ENCODE data around the gene MAPK13. TPM values are rescaled to one million over a fixed set of nuclear protein-coding genes. Genes with fewer than 3 reads are reported as not detected.
A peak's percentile ranks its signal among the peaks of the same experiment; 100 is the strongest.
"Not testable (repeated sequence)": the region's sequence is repeated elsewhere in the genome, so short reads cannot be mapped to it uniquely, and the experiment has no call there.

Gene MAPK13
- total RNA-seq: 10 to 100 TPM; 38.2 to 45.6 (median 44.1) TPM
- total RNA-seq (2013): 21.3 TPM
- total RNA-seq: 25.1 to 74.2 (median 52.4) reads per million in 29 experiments

DNA sequence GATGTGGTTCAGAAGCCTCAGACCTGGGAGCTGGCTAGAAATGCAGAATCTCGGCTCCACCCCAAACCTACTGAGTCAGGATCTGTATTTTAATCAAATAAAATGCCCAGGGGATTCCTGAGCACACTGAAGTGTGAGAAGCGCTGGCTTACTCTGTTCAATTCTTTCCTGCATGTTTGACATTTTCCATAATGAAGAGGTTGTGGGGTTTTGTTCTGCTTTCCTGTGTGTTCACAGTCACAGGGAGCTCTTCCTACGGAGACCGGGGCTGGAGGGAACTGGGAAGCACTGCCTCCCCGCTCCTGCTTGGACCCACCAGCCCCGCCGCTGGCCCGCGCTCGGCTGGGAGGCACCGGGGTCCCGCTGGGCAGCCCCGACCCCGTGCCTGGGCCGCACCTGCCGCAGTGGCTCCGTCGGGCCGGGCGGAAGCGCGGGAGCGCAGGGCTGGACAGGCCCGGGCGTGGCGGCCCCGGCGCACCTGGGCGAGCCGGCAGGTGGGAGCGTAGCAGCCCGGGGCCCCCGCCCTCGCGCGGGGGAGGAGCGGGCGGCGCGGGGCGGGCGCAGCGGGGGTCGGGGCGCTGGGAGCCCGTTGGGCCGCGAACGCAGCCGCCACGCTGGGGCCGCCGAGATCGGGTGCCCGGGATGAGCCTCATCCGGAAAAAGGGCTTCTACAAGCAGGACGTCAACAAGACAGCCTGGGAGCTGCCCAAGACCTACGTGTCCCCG lies at the start of gene MAPK13:
Gene MAPK13 (plus strand): TSS at position 573 of the 726 bp plus-strand sequence. CDS start 70 bp downstream, at position 643.
- DNase-seq (peak in 13 of 35 experiments; percentile 9 to 43 (median 27)), ATAC-seq (replicated peaks in 1 of 4) (peak; percentile 45 to 61 (median 56))
- Histone ChIP-seq H3K27ac (ENCODE audit: low read length) (peak within 1 kb of the TSS; percentile 79), H3K4me3 (ENCODE audit: control insufficient read depth in 1 of 2, extremely low read depth in 1 of 2, low read length in 1 of 2) (peak within 1 kb of the TSS; percentile 40 to 62), H3K9me3 (no peaks in the 10 kb centered on the region), H3K27me3 (replicated peaks in 1 of 2; ENCODE audit: control insufficient read depth in 2 of 2, extremely low read depth in 1 of 2, insufficient read depth in 2 of 2, low read length in 1 of 2) (no peaks in the 10 kb centered on the region), H3K4me1 (ENCODE audit: control insufficient read depth in 1 of 2, extremely low read depth in 1 of 2, insufficient read depth in 2 of 2, low read length in 2 of 2) (peaks cover 13 to 63% of the 10 kb centered on the region in 2 experiments), H3K36me3 (ENCODE audit: control insufficient read depth in 2 of 2, extremely low read depth in 1 of 2, insufficient read depth in 1 of 2, low read length in 1 of 2) (peaks cover 0 to 7% of the 10 kb centered on the region in 2 donors)
- H3K9me3 Mint-ChIP-seq: no peaks in the 10 kb centered on the region
- ChIA-PET CTCF (interaction anchor here in 1 of 2 donors (1.9 to 3.3 kb wide), 2 partner anchors 10 to 101 kb away, joined by 12 to 25 read pairs; partner anchors contain the start of gene MAPK14), POLR2A (interaction anchor here in 1 of 2 donors (0.6 kb wide), 1 partner anchor 22 kb away, joined by 4 read pairs; no protein-coding TSS in a partner anchor)
- peaks cover 56 to 73% (median 59%) of the 10 kb centered on the region in 3 donors for H3K4me1 Mint-ChIP-seq
- H3K27ac Mint-ChIP-seq: peak within 1 kb of the TSS; percentile 94
- H3K27me3 Mint-ChIP-seq: no peaks in the 10 kb centered on the region
- H3K4me3 Mint-ChIP-seq: peak within 1 kb of the TSS; percentile 81 to 89 (median 83)
- H3K36me3 Mint-ChIP-seq: peaks cover 14% of the 10 kb centered on the region
- 2% methylated on average over 49 of the region's 59 CpGs for WGBS (ENCODE audit: insufficient coverage)

DNA sequence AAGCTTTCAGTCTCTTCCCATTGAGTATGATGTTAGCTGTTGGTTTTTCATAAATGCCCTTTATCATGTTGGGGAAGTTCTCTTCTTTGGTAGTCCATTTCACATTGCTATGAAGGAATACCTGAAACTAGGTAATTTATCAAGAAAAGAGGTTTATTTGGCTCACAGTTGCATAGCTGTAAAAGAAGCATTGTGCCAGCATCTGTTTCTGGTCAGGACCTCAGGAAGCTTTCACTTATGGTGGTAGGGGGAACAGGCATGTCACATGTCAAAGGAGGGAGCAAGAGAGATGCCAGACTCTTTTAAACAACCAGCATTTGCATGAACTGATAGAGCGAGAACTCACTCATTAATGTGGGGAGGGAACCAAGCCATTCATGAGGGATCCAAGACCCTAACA lies 48.0 kb upstream of the MAPK13 start:
- H3K27me3 ChIP-seq (replicated peaks in 1 of 2; ENCODE audit: control insufficient read depth in 2 of 2, extremely low read depth in 1 of 2, insufficient read depth in 2 of 2, low read length in 1 of 2): no peaks in the 10 kb centered on the region
- H3K27ac ChIP-seq (ENCODE audit: low read length): no peak overlapping the region
- Mint-ChIP-seq H3K27me3 (no peaks in the 10 kb centered on the region), H3K9me3 (no peaks in the 10 kb centered on the region), H3K4me3 (no peak overlapping the region), H3K36me3 (peaks cover 77% of the 10 kb centered on the region), H3K27ac (peak overlapping the region in 1 of 2 donors; percentile 3), H3K4me1 (peaks cover 0 to 12% (median 5%) of the 10 kb centered on the region in 3 donors)
- H3K4me3 ChIP-seq (ENCODE audit: control insufficient read depth in 1 of 2, extremely low read depth in 1 of 2, low read length in 1 of 2): no peak overlapping the region
- WGBS (ENCODE audit: insufficient coverage): no CpG with 5 or more reads among the region's 1 CpG
- no peak for ATAC-seq (replicated peaks in 1 of 4)
- no peak for DNase-seq
- H3K36me3 ChIP-seq (ENCODE audit: control insufficient read depth in 2 of 2, extremely low read depth in 1 of 2, insufficient read depth in 1 of 2, low read length in 1 of 2): peaks cover 7 to 63% of the 10 kb centered on the region in 2 donors
- H3K4me1 ChIP-seq (ENCODE audit: control insufficient read depth in 1 of 2, extremely low read depth in 1 of 2, insufficient read depth in 2 of 2, low read length in 2 of 2): no peaks in the 10 kb centered on the region
- ChIA-PET CTCF (interaction anchor here in 1 of 2 donors (0.6 kb wide), 1 partner anchor 113 kb away, joined by 5 read pairs; no protein-coding TSS in a partner anchor), POLR2A (interaction anchor here in 1 of 2 donors (0.7 kb wide), 1 partner anchor 10 kb away, joined by 4 read pairs; no protein-coding TSS in a partner anchor)
- H3K9me3 ChIP-seq: peaks cover 6% of the 10 kb centered on the region

GRCh38 chr6:36083446-36083845 lies 46.9 kb upstream of the MAPK13 start:
- DNase-seq: no peak
- Histone ChIP-seq H3K27ac (ENCODE audit: low read length) (no peak overlapping the region), H3K36me3 (ENCODE audit: control insufficient read depth in 2 of 2, extremely low read depth in 1 of 2, insufficient read depth in 1 of 2, low read length in 1 of 2) (peaks cover 7 to 52% of the 10 kb centered on the region in 2 donors), H3K4me1 (ENCODE audit: control insufficient read depth in 1 of 2, extremely low read depth in 1 of 2, insufficient read depth in 2 of 2, low read length in 2 of 2) (no peaks in the 10 kb centered on the region), H3K9me3 (peaks cover 6% of the 10 kb centered on the region), H3K27me3 (replicated peaks in 1 of 2; ENCODE audit: control insufficient read depth in 2 of 2, extremely low read depth in 1 of 2, insufficient read depth in 2 of 2, low read length in 1 of 2) (no peaks in the 10 kb centered on the region), H3K4me3 (ENCODE audit: control insufficient read depth in 1 of 2, extremely low read depth in 1 of 2, low read length in 1 of 2) (no peak overlapping the region)
- 100% methylated on average over 1 of the region's 3 CpGs for WGBS (ENCODE audit: insufficient coverage)
- ChIA-PET POLR2A (no interaction called here), CTCF (no interaction called here)
- H3K27me3 Mint-ChIP-seq: no peaks in the 10 kb centered on the region
- H3K4me1 Mint-ChIP-seq: peaks cover 0 to 12% (median 5%) of the 10 kb centered on the region in 3 donors
- no peak for ATAC-seq (replicated peaks in 1 of 4)
- H3K36me3 Mint-ChIP-seq: peaks cover 77% of the 10 kb centered on the region
- H3K4me3 Mint-ChIP-seq: no peak overlapping the region
- no peaks in the 10 kb centered on the region for H3K9me3 Mint-ChIP-seq
- no peak overlapping the region for H3K27ac Mint-ChIP-seq

- ATAC-seq (replicated peaks in 1 of 4); H3K4me3 Mint-ChIP-seq; H3K9me3 Mint-ChIP-seq; H3K27me3 Mint-ChIP-seq; H3K9me3 ChIP-seq; H3K4me3 ChIP-seq (ENCODE audit: control insufficient read depth in 1 of 2, extremely low read depth in 1 of 2, low read length in 1 of 2); H3K4me1 Mint-ChIP-seq; DNase-seq; POLR2A ChIA-PET; CTCF ChIA-PET; H3K27me3 ChIP-seq (replicated peaks in 1 of 2; ENCODE audit: control insufficient read depth in 2 of 2, extremely low read depth in 1 of 2, insufficient read depth in 2 of 2, low read length in 1 of 2); H3K4me1 ChIP-seq (ENCODE audit: control insufficient read depth in 1 of 2, extremely low read depth in 1 of 2, insufficient read depth in 2 of 2, low read length in 2 of 2); H3K27ac ChIP-seq (ENCODE audit: low read length): not testable (repeated sequence)
- WGBS (ENCODE audit: insufficient coverage): 94% methylated on average over 2 of the region's 5 CpGs
- Mint-ChIP-seq H3K36me3 (peaks cover 49% of the 10 kb centered on the region), H3K27ac (peak overlapping the region in 1 of 2 donors; percentile 79)
- H3K36me3 ChIP-seq (ENCODE audit: control insufficient read depth in 2 of 2, extremely low read depth in 1 of 2, insufficient read depth in 1 of 2, low read length in 1 of 2): peaks cover 6 to 15% of the 10 kb centered on the region in 2 donors
Measured at GRCh38 chr6:36088204-36088603, 42.1 kb upstream of the MAPK13 start.

DNA sequence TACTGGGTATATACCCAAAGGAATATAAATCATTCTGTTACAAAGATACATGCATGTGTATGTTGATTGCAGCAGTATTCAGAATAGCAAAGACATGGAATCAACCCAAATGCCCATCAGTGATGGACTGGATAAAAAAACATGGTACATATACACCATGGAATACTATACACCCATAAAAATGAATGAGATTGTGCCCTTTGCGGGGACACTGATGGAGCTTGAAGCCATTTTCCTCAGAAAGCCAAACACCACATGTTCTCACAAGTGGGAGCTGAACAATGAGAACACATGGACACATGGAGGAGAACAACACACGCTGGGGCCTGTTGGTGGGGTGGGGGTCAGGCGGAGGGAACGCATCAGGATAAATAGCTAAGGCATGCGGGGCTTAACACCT lies 41.3 kb upstream of the MAPK13 start:
- WGBS (ENCODE audit: insufficient coverage): no CpG with 5 or more reads among the region's 5 CpGs
- Histone ChIP-seq H3K4me1 (ENCODE audit: control insufficient read depth in 1 of 2, extremely low read depth in 1 of 2, insufficient read depth in 2 of 2, low read length in 2 of 2) (no peaks in the 10 kb centered on the region), H3K27me3 (replicated peaks in 1 of 2; ENCODE audit: control insufficient read depth in 2 of 2, extremely low read depth in 1 of 2, insufficient read depth in 2 of 2, low read length in 1 of 2) (no peaks in the 10 kb centered on the region), H3K27ac (ENCODE audit: low read length) (no peak overlapping the region), H3K4me3 (ENCODE audit: control insufficient read depth in 1 of 2, extremely low read depth in 1 of 2, low read length in 1 of 2) (no peak overlapping the region), H3K36me3 (ENCODE audit: control insufficient read depth in 2 of 2, extremely low read depth in 1 of 2, insufficient read depth in 1 of 2, low read length in 1 of 2) (peaks cover 0 to 8% of the 10 kb centered on the region in 2 donors), H3K9me3 (no peaks in the 10 kb centered on the region)
- Mint-ChIP-seq H3K27me3 (no peaks in the 10 kb centered on the region), H3K4me3 (no peak overlapping the region), H3K27ac (no peak overlapping the region), H3K36me3 (peaks cover 44% of the 10 kb centered on the region), H3K9me3 (no peaks in the 10 kb centered on the region), H3K4me1 (peaks cover 3 to 6% (median 5%) of the 10 kb centered on the region in 3 donors)
- ATAC-seq (replicated peaks in 1 of 4) (no peak), DNase-seq (no peak)
- CTCF ChIA-PET: interaction anchor here (0.6 to 1.2 kb wide), 3 partner anchors 14 to 282 kb away, joined by 3 to 5 read pairs (median 4); no protein-coding TSS in a partner anchor
- POLR2A ChIA-PET: no interaction called here

DNA sequence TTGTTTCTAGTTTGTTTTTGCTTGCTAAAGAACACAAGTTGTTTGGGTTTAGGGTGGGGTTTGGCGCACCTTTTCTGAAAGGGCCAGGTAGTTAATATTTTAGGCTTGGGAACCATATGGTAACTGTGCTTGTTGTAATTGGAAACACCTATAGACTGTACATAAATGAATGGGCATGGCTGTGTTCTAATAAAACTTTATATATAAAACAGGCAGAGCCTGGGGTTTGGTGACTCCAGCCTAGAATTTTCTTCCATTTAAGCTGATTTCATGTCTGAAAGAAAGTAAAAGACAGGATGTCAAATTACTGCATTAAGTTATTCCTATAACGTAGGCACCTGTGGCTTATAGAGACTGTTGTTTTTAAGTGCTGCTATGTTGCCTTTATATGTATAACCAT lies 36.1 kb upstream of the MAPK13 start:
- ATAC-seq (replicated peaks in 1 of 4): no peak
- no peaks in the 10 kb centered on the region for H3K9me3 Mint-ChIP-seq
- H3K4me1 Mint-ChIP-seq: peaks cover 24 to 32% (median 26%) of the 10 kb centered on the region in 3 donors
- no peak for DNase-seq
- ChIA-PET POLR2A (interaction anchor here (0.6 to 1.1 kb wide), 3 partner anchors 28 to 101 kb away, joined by 3 to 10 read pairs (median 3); no protein-coding TSS in a partner anchor), CTCF (interaction anchor here (0.5 to 5.5 kb wide), 25 partner anchors 8 to 278 kb away, joined by 3 to 65 read pairs (median 4); partner anchors contain the start of genes MAPK14 (in 2 of the 2) and SLC26A8 (in 1 of the 2))
- H3K27ac Mint-ChIP-seq: peak overlapping the region; percentile 69 to 80
- H3K4me3 Mint-ChIP-seq: no peak overlapping the region
- H3K27me3 Mint-ChIP-seq: no peaks in the 10 kb centered on the region
- Histone ChIP-seq H3K36me3 (ENCODE audit: control insufficient read depth in 2 of 2, extremely low read depth in 1 of 2, insufficient read depth in 1 of 2, low read length in 1 of 2) (peaks cover 0 to 5% of the 10 kb centered on the region in 2 donors), H3K4me1 (ENCODE audit: control insufficient read depth in 1 of 2, extremely low read depth in 1 of 2, insufficient read depth in 2 of 2, low read length in 2 of 2) (peaks cover 12 to 13% of the 10 kb centered on the region in 2 experiments), H3K27ac (ENCODE audit: low read length) (no peak overlapping the region), H3K9me3 (no peaks in the 10 kb centered on the region), H3K4me3 (ENCODE audit: control insufficient read depth in 1 of 2, extremely low read depth in 1 of 2, low read length in 1 of 2) (no peak overlapping the region), H3K27me3 (replicated peaks in 1 of 2; ENCODE audit: control insufficient read depth in 2 of 2, extremely low read depth in 1 of 2, insufficient read depth in 2 of 2, low read length in 1 of 2) (no peaks in the 10 kb centered on the region)
- WGBS (ENCODE audit: insufficient coverage): 100% methylated on average over 1 of the region's 2 CpGs
- peaks cover 11% of the 10 kb centered on the region for H3K36me3 Mint-ChIP-seq

All from T-cell (primary cell).